AG04449 (cell line): Measurements from ENCODE around the gene SDHB.

ENCODE experiments used
- CTCF ChIA-PET: fragments of 350-600 bp; formaldehyde crosslinking; extraction: SDS; loops from one replicate; lab custom pipeline; 2021; ENCODE audit warnings: antibody characterized with exemption; lab: Yijun Ruan, JAX
- POLR2A ChIA-PET: fragments of 400-600, 350-600 bp; formaldehyde crosslinking; extraction: SDS; loops from one replicate; lab custom pipeline; 2020; ENCODE audit warnings: antibody characterized with exemption, inconsistent platforms; lab: Yijun Ruan, JAX
- DNase-seq: peaks from one replicate; pipeline ENCODE4 v3.0.0-alpha.2; 2010; ENCODE audit warnings: low read depth, low spot score
- H3K4me3 ChIP-seq: 2 replicates; pipeline ENCODE4 v1.5.1; 2011; ENCODE audit warnings: low read depth, mild to moderate bottlenecking, control low read depth, low read length
- TF ChIP-seq, protein P1 (sequence below): IDR thresholded peaks from one replicate; pipeline ENCODE4 v1.5.1; 2011; ENCODE audit warnings: mild to moderate bottlenecking, moderate library complexity, low read length, control low read depth, inconsistent platforms; ENCODE audit not compliant: insufficient read depth; ENCODE audit errors: missing control alignments

SDHB gene

DNA sequence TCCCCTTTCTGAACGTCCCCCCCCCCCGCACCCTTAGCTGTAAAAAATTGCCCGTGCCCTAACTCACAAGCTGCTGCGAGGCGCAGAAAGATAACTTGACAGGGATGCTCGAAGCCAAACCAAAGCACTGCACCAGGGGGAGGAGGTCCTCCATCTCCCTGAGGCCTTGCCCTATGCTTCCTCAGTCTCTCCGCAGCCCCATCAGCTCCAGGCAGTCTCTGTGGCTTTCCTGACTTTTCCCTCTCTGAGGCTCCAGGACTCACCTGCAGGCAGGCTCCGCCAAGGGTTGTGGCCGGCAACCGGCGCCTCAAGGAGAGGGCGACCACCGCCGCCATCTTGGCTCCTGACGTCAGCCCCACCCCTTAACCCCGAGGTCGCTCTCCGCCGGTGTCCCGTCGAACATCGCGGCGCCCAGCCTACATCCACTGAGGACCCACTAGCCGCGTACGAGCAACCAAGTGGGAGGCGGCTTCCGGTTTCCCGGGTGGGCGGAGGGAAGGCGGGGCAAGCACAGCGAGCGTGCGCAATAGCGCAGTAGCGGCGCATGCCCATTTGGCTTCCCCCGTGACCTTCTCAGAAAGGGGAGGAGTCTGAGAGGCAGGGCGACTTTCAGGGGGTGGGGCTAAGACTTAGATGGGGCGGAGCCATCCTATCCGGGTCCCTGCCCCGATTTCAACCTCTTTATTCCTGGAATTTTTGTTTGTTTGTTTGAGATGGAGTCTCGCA, at the start of gene SDHB:
SDHB (minus strand) TSS at position 348 of the 726 bp plus-strand sequence; CDS start at position 335, 13 bp downstream.
- TF ChIP-seq, protein P1, sequence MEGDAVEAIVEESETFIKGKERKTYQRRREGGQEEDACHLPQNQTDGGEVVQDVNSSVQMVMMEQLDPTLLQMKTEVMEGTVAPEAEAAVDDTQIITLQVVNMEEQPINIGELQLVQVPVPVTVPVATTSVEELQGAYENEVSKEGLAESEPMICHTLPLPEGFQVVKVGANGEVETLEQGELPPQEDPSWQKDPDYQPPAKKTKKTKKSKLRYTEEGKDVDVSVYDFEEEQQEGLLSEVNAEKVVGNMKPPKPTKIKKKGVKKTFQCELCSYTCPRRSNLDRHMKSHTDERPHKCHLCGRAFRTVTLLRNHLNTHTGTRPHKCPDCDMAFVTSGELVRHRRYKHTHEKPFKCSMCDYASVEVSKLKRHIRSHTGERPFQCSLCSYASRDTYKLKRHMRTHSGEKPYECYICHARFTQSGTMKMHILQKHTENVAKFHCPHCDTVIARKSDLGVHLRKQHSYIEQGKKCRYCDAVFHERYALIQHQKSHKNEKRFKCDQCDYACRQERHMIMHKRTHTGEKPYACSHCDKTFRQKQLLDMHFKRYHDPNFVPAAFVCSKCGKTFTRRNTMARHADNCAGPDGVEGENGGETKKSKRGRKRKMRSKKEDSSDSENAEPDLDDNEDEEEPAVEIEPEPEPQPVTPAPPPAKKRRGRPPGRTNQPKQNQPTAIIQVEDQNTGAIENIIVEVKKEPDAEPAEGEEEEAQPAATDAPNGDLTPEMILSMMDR = no peak
- ChIA-PET CTCF (interaction anchor here (15.7 kb wide), 1 partner anchor 100 kb away, joined by 447 read pairs; no protein-coding TSS in a partner anchor), POLR2A (interaction anchor here (0.6 kb wide), 1 partner anchor 1528 kb away, joined by 3 read pairs; no protein-coding TSS in a partner anchor)
- DNase-seq = peak; percentile 77
- H3K4me3 ChIP-seq = peak within 1 kb of the TSS; percentile 94

DNA sequence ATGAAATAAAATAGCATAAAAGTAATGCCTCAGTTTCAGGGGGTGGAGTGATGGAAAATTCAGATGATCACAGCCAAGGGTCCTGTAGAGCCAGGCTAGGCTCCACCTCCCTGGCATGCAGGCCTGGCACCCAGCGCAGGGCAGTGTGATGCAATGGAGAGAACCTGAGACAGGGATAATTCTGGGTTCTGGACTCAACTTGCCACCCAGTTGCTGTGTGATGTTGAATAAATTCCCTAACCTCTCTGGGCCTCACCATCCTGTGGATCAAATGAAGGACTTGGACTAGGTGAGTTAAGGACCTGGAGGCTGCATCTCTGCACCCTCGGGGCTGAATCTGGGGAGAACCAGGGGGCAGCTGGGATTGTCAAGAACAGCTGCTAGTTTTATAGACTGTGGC, 48.4 kb upstream of the SDHB start:
- DNase-seq = no peak
- TF ChIP-seq, protein P1 = no peak
- no peak overlapping the region for H3K4me3 ChIP-seq
- CTCF ChIA-PET = no interaction called here
- POLR2A ChIA-PET = no interaction called here

DNA sequence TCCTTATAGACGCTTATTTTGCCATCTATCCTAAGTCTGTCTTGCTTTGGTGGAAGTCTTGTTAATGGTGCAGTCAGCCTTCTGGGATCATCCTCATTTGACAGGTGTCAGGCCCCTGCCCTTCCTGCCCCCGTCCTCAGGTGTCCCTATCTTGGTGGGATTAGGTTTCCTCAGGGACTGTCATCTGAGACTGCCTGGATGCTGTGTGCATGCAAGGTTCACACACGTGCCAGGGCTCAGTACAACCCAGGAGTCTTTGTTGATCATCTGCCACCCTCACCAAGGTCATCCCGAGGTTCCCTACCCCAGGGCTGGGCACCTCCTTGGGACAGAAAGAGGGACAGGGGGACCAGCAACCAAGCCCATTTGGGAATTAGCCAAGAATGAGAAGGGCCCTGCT, 47.4 kb upstream of the SDHB start:
- POLR2A ChIA-PET = no interaction called here
- CTCF ChIA-PET = no interaction called here
- TF ChIP-seq, protein P1 = no peak
- no peak overlapping the region for H3K4me3 ChIP-seq
- no peak for DNase-seq

DNA sequence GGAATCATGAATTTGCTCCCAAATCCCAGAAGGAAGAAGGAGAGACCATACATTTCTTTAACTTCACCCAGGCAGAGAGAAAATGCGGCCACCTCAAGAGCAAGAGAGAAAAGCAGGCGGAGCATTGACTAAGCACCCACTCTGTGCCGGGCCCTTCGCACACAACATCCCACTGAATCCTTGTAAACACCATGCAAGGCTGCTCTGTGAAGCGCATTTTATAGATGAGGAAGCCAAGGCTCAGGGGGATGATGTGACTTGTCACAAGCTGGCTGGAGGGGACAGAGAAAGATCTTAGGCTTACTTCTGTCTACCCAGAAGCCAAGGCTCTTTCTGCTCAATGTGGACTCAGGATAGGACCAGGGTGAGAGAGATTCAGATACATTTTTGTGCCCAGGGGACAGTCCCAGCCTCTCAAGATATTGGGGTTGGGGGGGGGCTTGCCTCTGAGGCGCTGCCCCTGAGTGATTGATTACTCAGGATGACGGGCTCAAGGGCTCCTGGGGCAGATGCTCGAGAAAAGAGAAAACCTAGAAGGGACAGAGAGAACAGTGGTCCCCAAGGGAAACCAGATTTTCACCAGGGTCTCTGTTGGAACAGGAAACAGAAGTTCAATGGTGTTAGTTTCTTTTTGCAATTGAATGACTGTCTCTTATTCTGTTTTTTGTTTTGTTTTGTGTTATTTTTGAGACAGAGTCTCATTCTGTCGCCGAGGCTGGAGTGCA, 45.9 kb upstream of the SDHB start:
- TF ChIP-seq, protein P1 = no peak
- no peak overlapping the region for H3K4me3 ChIP-seq
- POLR2A ChIA-PET = no interaction called here
- CTCF ChIA-PET = no interaction called here
- no peak for DNase-seq

DNA sequence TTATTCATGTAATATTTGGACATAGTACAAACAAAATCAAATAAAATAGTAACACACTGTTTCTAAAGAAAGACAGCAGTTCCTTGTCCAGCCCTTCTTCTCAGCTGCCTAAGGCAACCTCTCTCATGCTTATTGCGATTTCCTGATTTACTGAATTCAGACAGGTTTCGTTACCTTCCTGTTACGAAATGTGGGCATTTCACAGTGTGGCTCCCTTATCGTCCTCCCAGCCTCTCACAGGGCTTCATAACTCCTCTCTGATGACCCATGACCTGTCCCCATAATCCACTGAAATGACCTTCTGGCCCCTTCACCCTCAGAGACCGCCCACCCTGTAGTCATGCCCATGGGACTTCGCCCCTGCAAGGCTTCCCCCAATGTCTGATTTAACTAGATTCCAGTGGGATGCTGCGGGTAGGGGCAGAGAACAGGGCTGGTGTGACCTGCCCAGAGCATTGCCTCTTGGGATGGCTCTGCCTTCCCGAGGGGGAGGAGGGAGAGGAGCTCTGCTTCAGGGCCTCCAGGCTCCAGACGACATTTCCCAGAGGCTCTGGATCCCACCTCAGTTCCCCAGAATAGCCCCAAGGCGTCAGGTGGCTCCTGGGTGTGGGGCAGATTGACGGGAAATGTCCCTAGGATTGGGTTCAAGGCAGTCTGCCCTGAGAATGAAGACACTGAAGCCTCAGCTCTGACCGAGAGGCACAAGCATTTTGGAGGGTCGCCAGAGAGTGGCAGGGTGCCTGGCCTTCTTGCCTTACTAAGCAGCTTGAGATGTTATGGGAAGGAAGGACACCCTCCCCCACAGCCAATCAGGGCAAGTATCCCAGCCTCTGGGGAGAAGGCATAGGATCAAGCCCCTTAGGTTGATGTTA, 44.9 kb upstream of the SDHB start:
- POLR2A ChIA-PET = no interaction called here
- TF ChIP-seq, protein P1 = no peak
- no peak overlapping the region for H3K4me3 ChIP-seq
- CTCF ChIA-PET = no interaction called here
- DNase-seq = no peak
